ENCODE results near the gene MOSPD3.

- TF ChIP-seq ATF3 (CRISPR knock-in tag; IDR thresholded peaks at IDR 0.05) (no peak), ZNF274 (CRISPR knock-in tag; IDR thresholded peaks at IDR 0.05) (no peak), CTCF (CRISPR knock-in tag; IDR thresholded peaks at IDR 0.05) (no peak), RAD21 (CRISPR knock-in tag; IDR thresholded peaks at IDR 0.05) (no peak), ARNT (IDR thresholded peaks at IDR 0.05) (no peak), ZNF510 (CRISPR knock-in tag; IDR thresholded peaks at IDR 0.05; ENCODE audit: low read depth) (no peak), POLR2A (IDR thresholded peaks at IDR 0.05; ENCODE audit: insufficient read depth in 1 of 2, low read depth in 2 of 2, low read length in 2 of 2) (no peak), ZNF580 (CRISPR knock-in tag; IDR thresholded peaks at IDR 0.05; ENCODE audit: borderline replicate concordance, low read depth) (no peak), TBL1XR1 (IDR thresholded peaks at IDR 0.05; ENCODE audit: borderline replicate concordance, low read length, partially characterized antibody) (no peak), CBX5 (CRISPR knock-in tag; IDR thresholded peaks at IDR 0.05; ENCODE audit: borderline replicate concordance) (no peak)
Measured at GRCh38 chr7:100632951-100633717, 20.8 kb downstream of the MOSPD3 start.
